ENCODE data around the gene PITPNC1. TPM values are rescaled to one million over a fixed set of nuclear protein-coding genes. Genes with fewer than 3 reads are reported as not detected.

PITPNC1 gene
- total RNA-seq, 1 experiment from 2014 or later, result 40.1 TPM

DNA sequence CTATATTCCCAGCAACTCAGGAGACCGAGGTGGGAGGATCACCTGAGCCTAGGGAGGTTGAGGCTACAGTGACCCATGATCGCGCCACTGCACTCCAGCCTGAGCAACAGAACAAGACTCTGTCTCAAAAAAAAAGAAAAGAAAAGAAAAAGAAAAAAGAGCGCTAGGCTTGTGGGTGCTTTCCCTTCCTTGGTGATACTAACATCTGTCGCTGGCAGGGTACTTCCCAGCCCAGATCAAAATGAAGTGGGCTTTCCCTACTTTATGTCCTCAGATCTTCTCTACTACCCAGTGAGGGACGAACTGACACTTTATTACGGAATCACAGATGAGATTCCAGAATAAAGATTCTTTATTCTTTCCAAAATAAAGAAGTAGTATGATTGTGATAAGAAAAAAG, 236.9 kb downstream of the PITPNC1 start:
- Mint-ChIP-seq H3K4me3 (ENCODE audit: unreplicated experiment) (no peak overlapping the region), H3K36me3 (ENCODE audit: insufficient read depth, unreplicated experiment) (no peaks in the 10 kb centered on the region), H3K9me3 (ENCODE audit: unreplicated experiment) (no peaks in the 10 kb centered on the region), H3K27ac (ENCODE audit: low read depth, unreplicated experiment) (no peak overlapping the region), H3K4me1 (ENCODE audit: insufficient read depth, unreplicated experiment) (no peaks in the 10 kb centered on the region), H3K27me3 (ENCODE audit: insufficient read depth, unreplicated experiment) (no peaks in the 10 kb centered on the region)
- no peak for DNase-seq (ENCODE audit: unreplicated experiment)
- CTCF ChIA-PET, result no interaction called here
- intact Hi-C loops (cut with micrococcal nuclease), result no loop called here
- no peak for TF ChIP-seq CTCF (IDR thresholded peaks at IDR 0.05; ENCODE audit: unreplicated experiment)
- no TSS peak for BruUV-seq (replicated peaks)
- POLR2A ChIA-PET, result no interaction called here

GRCh38 chr17:67615011-67615561, 238.0 kb downstream of the PITPNC1 start:
- ChIA-PET CTCF (no interaction called here), POLR2A (no interaction called here)
- Mint-ChIP-seq H3K27me3 (ENCODE audit: insufficient read depth, unreplicated experiment) (no peaks in the 10 kb centered on the region), H3K9me3 (ENCODE audit: unreplicated experiment) (no peaks in the 10 kb centered on the region), H3K36me3 (ENCODE audit: insufficient read depth, unreplicated experiment) (no peaks in the 10 kb centered on the region), H3K4me3 (ENCODE audit: unreplicated experiment) (no peak overlapping the region), H3K27ac (ENCODE audit: low read depth, unreplicated experiment) (no peak overlapping the region), H3K4me1 (ENCODE audit: insufficient read depth, unreplicated experiment) (no peaks in the 10 kb centered on the region)
- TF ChIP-seq CTCF (IDR thresholded peaks at IDR 0.05; ENCODE audit: unreplicated experiment), result no peak
- no TSS peak for BruUV-seq (replicated peaks)
- intact Hi-C loops (cut with micrococcal nuclease), result no loop called here
- no peak for DNase-seq (ENCODE audit: unreplicated experiment)

DNA sequence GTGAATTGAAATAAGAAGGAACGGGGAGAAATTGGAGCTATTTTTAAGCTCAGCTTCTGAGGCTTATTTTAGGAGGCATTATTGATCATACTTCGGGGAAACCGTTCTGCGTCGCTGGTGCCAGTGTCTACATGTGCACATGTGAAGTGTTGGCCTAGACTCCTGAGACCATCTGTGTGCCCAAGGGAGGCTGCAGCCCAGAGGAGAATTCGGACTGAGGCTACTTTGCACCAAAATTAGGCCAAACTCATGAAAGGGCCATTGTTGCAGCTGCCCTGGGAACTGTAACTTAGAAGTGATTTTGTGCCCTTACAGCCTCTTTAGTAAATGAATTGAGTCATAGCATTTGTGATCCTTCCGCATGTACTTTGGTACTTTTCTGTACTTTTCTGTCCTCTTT, 238.7 kb downstream of the PITPNC1 start:
- TF ChIP-seq CTCF (IDR thresholded peaks at IDR 0.05; ENCODE audit: unreplicated experiment), result no peak
- DNase-seq (ENCODE audit: unreplicated experiment), result no peak
- H3K4me3 Mint-ChIP-seq (ENCODE audit: unreplicated experiment), result no peak overlapping the region
- ChIA-PET CTCF (no interaction called here), POLR2A (no interaction called here)
- H3K9me3 Mint-ChIP-seq (ENCODE audit: unreplicated experiment), result no peaks in the 10 kb centered on the region
- BruUV-seq (replicated peaks), result no TSS peak
- H3K4me1 Mint-ChIP-seq (ENCODE audit: insufficient read depth, unreplicated experiment), result no peaks in the 10 kb centered on the region
- H3K36me3 Mint-ChIP-seq (ENCODE audit: insufficient read depth, unreplicated experiment), result no peaks in the 10 kb centered on the region
- H3K27ac Mint-ChIP-seq (ENCODE audit: low read depth, unreplicated experiment), result no peak overlapping the region
- H3K27me3 Mint-ChIP-seq (ENCODE audit: insufficient read depth, unreplicated experiment), result no peaks in the 10 kb centered on the region
- intact Hi-C loops (cut with micrococcal nuclease), result no loop called here

DNA sequence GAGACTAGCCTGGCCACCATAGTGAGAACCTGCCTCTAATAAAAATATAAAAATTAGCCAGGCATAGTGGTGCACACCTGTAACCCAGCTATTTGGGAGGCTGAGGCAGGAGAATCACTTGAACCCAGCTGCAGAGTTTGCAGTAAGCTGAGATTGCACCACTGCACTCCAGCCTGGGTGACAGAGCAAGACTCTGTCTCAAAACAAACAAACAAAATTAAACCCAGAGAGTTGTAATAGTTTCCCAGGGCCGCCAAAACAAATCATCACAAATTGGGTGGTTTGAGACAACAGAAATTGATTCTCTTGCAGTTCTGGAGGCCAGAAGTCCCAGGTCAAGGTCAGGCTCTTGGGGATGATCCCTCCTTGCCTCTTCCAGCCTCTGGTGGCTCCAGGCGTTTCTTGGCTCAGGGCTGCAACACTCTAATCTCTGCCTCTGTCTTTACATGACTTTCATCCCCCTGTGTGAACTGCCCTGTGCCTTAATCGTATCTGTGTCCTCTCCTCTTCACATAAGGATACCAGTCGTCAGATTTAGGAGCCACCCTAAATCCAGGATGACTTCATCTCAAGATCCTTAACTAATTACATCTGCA, 240.3 kb downstream of the PITPNC1 start:
- no peaks in the 10 kb centered on the region for H3K36me3 Mint-ChIP-seq (ENCODE audit: insufficient read depth, unreplicated experiment)
- no TSS peak for BruUV-seq (replicated peaks)
- no peaks in the 10 kb centered on the region for H3K4me1 Mint-ChIP-seq (ENCODE audit: insufficient read depth, unreplicated experiment)
- DNase-seq (ENCODE audit: unreplicated experiment), result no peak
- no peak overlapping the region for H3K27ac Mint-ChIP-seq (ENCODE audit: low read depth, unreplicated experiment)
- intact Hi-C loops (cut with micrococcal nuclease), result no loop called here
- ChIA-PET POLR2A (no interaction called here), CTCF (no interaction called here)
- no peak for TF ChIP-seq CTCF (IDR thresholded peaks at IDR 0.05; ENCODE audit: unreplicated experiment)
- H3K27me3 Mint-ChIP-seq (ENCODE audit: insufficient read depth, unreplicated experiment), result no peaks in the 10 kb centered on the region
- no peak overlapping the region for H3K4me3 Mint-ChIP-seq (ENCODE audit: unreplicated experiment)
- no peaks in the 10 kb centered on the region for H3K9me3 Mint-ChIP-seq (ENCODE audit: unreplicated experiment)

All from MCF 10A (cell line).